IMR-90 (cell line): ENCODE measurements around the gene NWD2. TPM values are rescaled to one million over a fixed set of nuclear protein-coding genes. Genes with fewer than 3 reads are reported as not detected.

ENCODE experiments used
- ATAC-seq: fragments of 200-7000 bp; cut with Tn5 transposase; 2 replicates; pipeline ENCODE4 v1.9.1; 2020; ENCODE audit warnings: low read depth, mild to moderate bottlenecking, moderate library complexity
- BruUV-seq: library from RNA; stranded (reverse); fragments of 400-500 nt; replicated peaks from 2 replicates; lab custom pipeline; 2021; lab: Mats Ljungman, UMichigan
- CTCF ChIA-PET: fragments of 300-600 bp; formaldehyde crosslinking; extraction: SDS; loops from one replicate; lab custom pipeline; 2021; ENCODE audit warnings: antibody characterized with exemption; lab: Yijun Ruan, JAX
- POLR2A ChIA-PET: fragments of 300-600 bp; sonication (Branson Sonifier 250); formaldehyde crosslinking; loops from one replicate; lab custom pipeline; 2022; ENCODE audit warnings: antibody characterized with exemption; ENCODE audit not compliant: unreplicated experiment; lab: Charles Lee
- DNase-seq: peaks from one replicate; pipeline ENCODE4 v3.0.0; 2013
- H2AFZ ChIP-seq: replicated peaks from 2 replicates; pipeline ENCODE3; 2013; ENCODE audit warnings: low read length, mild to moderate bottlenecking; ENCODE audit not compliant: poor library complexity
- H2AK5ac ChIP-seq: 2 replicates; pipeline ENCODE4 v1.6.1; 2013; ENCODE audit warnings: low read depth, low read length, inconsistent platforms
- H2AK9ac ChIP-seq: replicated peaks from 2 replicates; pipeline ENCODE3; 2013; ENCODE audit warnings: mild to moderate bottlenecking, low read depth, low read length, moderate library complexity; ENCODE audit not compliant: poor library complexity
- H2BK120ac ChIP-seq: 2 replicates; pipeline ENCODE4 v1.6.1; 2013; ENCODE audit warnings: low read depth, low read length, inconsistent platforms
- H2BK15ac ChIP-seq: 3 replicates; pipeline ENCODE4 v1.6.1; 2013; ENCODE audit warnings: low read depth, low read length, inconsistent platforms
- H2BK20ac ChIP-seq: 2 replicates; pipeline ENCODE4 v1.6.1; 2013; ENCODE audit warnings: low read depth, mild to moderate bottlenecking, inconsistent platforms, low read length, moderate library complexity
- H2BK5ac ChIP-seq: 2 replicates; pipeline ENCODE4 v1.6.1; 2013; ENCODE audit warnings: mild to moderate bottlenecking, low read depth, low read length, inconsistent platforms; ENCODE audit not compliant: poor library complexity, severe bottlenecking
- H3K14ac ChIP-seq: replicated peaks from 2 replicates; pipeline ENCODE4 v1.6.1; 2013; ENCODE audit warnings: low read depth, low read length, inconsistent platforms
- H3K18ac ChIP-seq: 2 replicates; pipeline ENCODE4 v1.6.1; 2013; ENCODE audit warnings: low read depth, low read length, control low read depth
- H3K23ac ChIP-seq: 2 replicates; pipeline ENCODE4 v1.6.1; 2013; ENCODE audit warnings: low read depth, low read length, inconsistent platforms
- H3K27ac ChIP-seq: 2 replicates; pipeline ENCODE4 v1.5.1; 2013; ENCODE audit warnings: mild to moderate bottlenecking, control low read depth, low read length; ENCODE audit not compliant: insufficient read depth
- H3K27me3 ChIP-seq: 2 replicates; pipeline ENCODE4 v1.6.1; 2013; ENCODE audit warnings: low read length; ENCODE audit not compliant: control insufficient read depth, insufficient read depth
- H3K36me3 ChIP-seq: 2 replicates; pipeline ENCODE4 v1.6.1; 2013; ENCODE audit warnings: low read length, mixed read lengths; ENCODE audit not compliant: control insufficient read depth, insufficient read depth
- H3K4ac ChIP-seq: 2 replicates; pipeline ENCODE4 v1.6.1; 2013; ENCODE audit warnings: low read depth, low read length, inconsistent platforms
- H3K4me1 ChIP-seq: 2 replicates; pipeline ENCODE4 v1.6.1; 2013; ENCODE audit warnings: low read length, mixed read lengths; ENCODE audit not compliant: control insufficient read depth, insufficient read depth
- H3K4me2 ChIP-seq: 2 replicates; pipeline ENCODE4 v1.6.1; 2013; ENCODE audit warnings: low read depth, mild to moderate bottlenecking, control low read depth, low read length, moderate library complexity
- H3K4me3 ChIP-seq: 2 replicates; pipeline ENCODE4 v1.5.1; 2013; ENCODE audit warnings: low read depth, mild to moderate bottlenecking, control low read depth, low read length, moderate library complexity; ENCODE audit not compliant: insufficient read depth
- H3K56ac ChIP-seq: 2 replicates; pipeline ENCODE4 v1.6.1; 2013; ENCODE audit warnings: low read length, inconsistent platforms; ENCODE audit not compliant: insufficient read depth; ENCODE audit errors: extremely low read depth
- H3K79me1 ChIP-seq, 2 experiments: 2 replicates each; pipeline ENCODE4 v1.6.1; 2013; ENCODE audit warnings: low read length in 2 of 2, inconsistent platforms in 1 of 2, low read depth in 1 of 2
- H3K9ac ChIP-seq: 2 replicates; pipeline ENCODE4 v1.6.1; 2013; ENCODE audit warnings: low read depth, low read length, control low read depth
- H3K9me1 ChIP-seq: 2 replicates; pipeline ENCODE4 v1.6.1; 2013; ENCODE audit warnings: low read length, inconsistent platforms; ENCODE audit not compliant: insufficient read depth
- H3K9me3 ChIP-seq: 2 replicates; pipeline ENCODE4 v1.6.1; 2013; ENCODE audit warnings: low read length; ENCODE audit not compliant: control insufficient read depth, insufficient read depth
- H4K20me1 ChIP-seq: 2 replicates; pipeline ENCODE4 v1.6.1; 2013; ENCODE audit warnings: low read length, inconsistent platforms; ENCODE audit not compliant: insufficient read depth
- H4K5ac ChIP-seq: 2 replicates; pipeline ENCODE4 v1.6.1; 2013; ENCODE audit warnings: mild to moderate bottlenecking, low read depth, low read length, control low read depth
- H4K8ac ChIP-seq, 2 experiments: 2 replicates each; pipeline ENCODE4 v1.6.1; 2013; ENCODE audit warnings: low read depth in 2 of 2, low read length in 2 of 2, control low read depth in 1 of 2, inconsistent platforms in 1 of 2
- H4K91ac ChIP-seq: 2 replicates; pipeline ENCODE4 v1.6.1; 2013; ENCODE audit warnings: low read depth, low read length, inconsistent platforms; ENCODE audit not compliant: insufficient read depth
- CTCF ChIP-seq: conservative IDR thresholded peaks from 2 replicates; pipeline ENCODE4 v1.5.1; 2012; ENCODE audit warnings: mild to moderate bottlenecking, low read depth, low read length, improper control_type of control experiment
- ELK1 ChIP-seq: fragments of 150-350 bp; IDR thresholded peaks from 2 replicates; pipeline ENCODE4 v1.6.1; 2016; ENCODE audit warnings: low read depth, mild to moderate bottlenecking, low read length, moderate library complexity, borderline replicate concordance
- NFE2L2 ChIP-seq: fragments of 150-350 bp; IDR thresholded peaks from 2 replicates; pipeline ENCODE4 v1.6.1; 2016; ENCODE audit warnings: low read depth, mild to moderate bottlenecking, low read length
- WGBS, 2 experiments: methylation state at CpG; one replicate each; pipeline versions ENCODE4 v1.1.5 to v1.1.7; 2013; ENCODE audit warnings: missing lambda C conversion rate in 2 of 2; ENCODE audit not compliant: insufficient read length in 1 of 2; ENCODE audit errors: extremely low coverage in 2 of 2; 5-methylcytosine and 5-hydroxymethylcytosine counted together
- dilution Hi-C: fragments of 300-500 bp; cut with HindIII; formaldehyde crosslinking; loops from one replicate; pipeline ENCODE4 v1.14.3; 2018; ENCODE audit warnings: low sequenced_read_pairs; ENCODE audit not compliant: unreplicated experiment
- in situ Hi-C: fragments of 300-500 bp; cut with MboI; formaldehyde crosslinking; loops from 3 replicates; pipeline ENCODE4 v1.14.3; 2019; ENCODE audit warnings: low sequenced_read_pairs, inconsistent platforms, mixed read lengths
- intact Hi-C: fragments of 100-400 bp; cut with micrococcal nuclease; formaldehyde crosslinking; loops from 2 replicates; pipeline ENCODE4 v1.10.0; 2022
- polyA plus RNA-seq, 3 experiments: library from polyadenylated mRNA; depleted of rRNA; stranded (reverse); fragments of >200 nt; gene quantifications; 2 replicates each; pipeline ENCODE4 v1.2.3, GENCODE V29; 2012; ENCODE audit warnings: low replicate concordance in 1 of 3
- total RNA-seq: library from RNA; depleted of rRNA; stranded (reverse); fragments of >200 nt; gene quantifications from 2 replicates; pipeline ENCODE4 v1.2.3, GENCODE V29; 2012

The NWD2 gene
- total and polyA plus RNA-seq, 2 of the 4 experiments (the other 2 are of a cell fraction), result not detected

- H3K9me3 ChIP-seq, result no peaks in the 10 kb centered on the region
- no peak overlapping the region for H2AK9ac ChIP-seq
- no peak for DNase-seq
- H2BK5ac ChIP-seq, result no peak overlapping the region
- H3K27ac ChIP-seq, result no peak overlapping the region
- H3K4me1 ChIP-seq, result no peaks in the 10 kb centered on the region
- WGBS, 2 experiments, result no CpG with 5 or more reads among the region's 2 CpGs
- no peaks in the 10 kb centered on the region for H4K20me1 ChIP-seq
- no peak overlapping the region for H4K91ac ChIP-seq
- no peaks in the 10 kb centered on the region for H3K36me3 ChIP-seq
- no peaks in the 10 kb centered on the region for H3K9me1 ChIP-seq
- no peak for TF ChIP-seq CTCF
- TF ChIP-seq ELK1, result no peak
- no peak for TF ChIP-seq NFE2L2
- no peak overlapping the region for H4K8ac ChIP-seq
- H3K27me3 ChIP-seq, result no peaks in the 10 kb centered on the region
- H3K56ac ChIP-seq, result no peak overlapping the region
- H3K23ac ChIP-seq, result no peak overlapping the region
- ChIA-PET CTCF (no interaction called here), POLR2A (no interaction called here)
- H3K79me1 ChIP-seq, result no peaks in the 10 kb centered on the region
- no peak overlapping the region for H3K18ac ChIP-seq
- no peak overlapping the region for H2BK15ac ChIP-seq
- intact Hi-C loops (no loop called here), in situ Hi-C loops (no loop called here), dilution Hi-C loops (no loop called here)
- no peak overlapping the region for H3K4me3 ChIP-seq
- H3K4me2 ChIP-seq, result no peak overlapping the region
- H3K4ac ChIP-seq, result no peak overlapping the region
- no peak overlapping the region for H3K9ac ChIP-seq
- H2BK120ac ChIP-seq, result no peak overlapping the region
- no peak for ATAC-seq
- H4K5ac ChIP-seq, result no peak overlapping the region
- no peak overlapping the region for H2AFZ ChIP-seq
- no peak overlapping the region for H3K14ac ChIP-seq
- no TSS peak for BruUV-seq
- no peak overlapping the region for H2AK5ac ChIP-seq
- no peak overlapping the region for H2BK20ac ChIP-seq
These were observed 221.3 kb downstream of the NWD2 start for GRCh38 chr4:37465845-37466244.
